Measurements from ENCODE around the gene MLC1.
"Not testable (repeated sequence)": the region's sequence is repeated elsewhere in the genome, so short reads cannot be mapped to it uniquely, and the experiment has no call there.

The MLC1 gene

GRCh38 chr22:50101870-50102565 is 16.8 kb upstream of the MLC1 start:
- no peak for DNase-seq

- no peak for DNase-seq
Observed at GRCh38 chr22:50098052-50098451, 12.8 kb upstream of the MLC1 start.

DNA sequence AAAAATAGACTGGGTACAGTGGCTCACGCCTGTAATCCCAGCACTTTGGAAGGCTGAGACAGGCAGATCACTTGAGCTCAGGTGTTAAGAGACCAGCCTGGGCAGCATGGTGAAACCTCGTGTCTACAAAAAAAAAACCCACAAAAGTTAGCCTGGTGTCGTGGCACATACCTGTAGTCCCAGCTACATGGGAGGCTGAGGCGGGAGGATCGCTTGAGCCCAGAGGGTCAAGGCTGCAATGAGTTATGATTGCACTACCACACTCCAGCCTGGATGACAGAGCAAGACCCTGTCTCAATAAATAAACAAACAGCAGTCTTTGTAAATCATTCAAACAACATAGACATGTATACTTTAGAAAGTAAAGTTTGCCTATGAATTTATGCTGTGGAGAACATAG is 7.1 kb upstream of the MLC1 start:
- no peak for DNase-seq

GRCh38 chr22:50091092-50091768 is 6.0 kb upstream of the MLC1 start:
- no peak for DNase-seq

DNA sequence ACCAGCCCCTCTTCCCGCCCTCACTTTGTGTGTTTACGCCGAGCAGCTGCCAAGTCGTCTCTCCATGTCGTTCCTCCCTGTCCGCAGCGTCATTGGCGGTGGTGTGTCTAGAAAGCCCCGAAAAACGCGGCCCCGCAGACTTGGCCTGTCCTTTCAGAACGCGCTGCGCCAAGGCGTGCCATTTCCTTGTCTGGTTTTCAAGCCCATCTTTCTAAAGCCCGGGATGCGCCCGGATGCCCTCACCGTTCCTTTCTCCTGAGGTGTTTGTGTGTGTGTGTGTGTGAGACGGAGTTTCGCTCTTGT is 5.1 kb upstream of the MLC1 start:
- no peak for DNase-seq

GRCh38 chr22:50089682-50090411 is 4.6 kb upstream of the MLC1 start, which contains the start of gene MOV10L1:
Gene MOV10L1 (plus strand): TSS chr22:50090006. CDS start chr22:50090089, 83 bp downstream.
- DNase-seq: no peak

DNA sequence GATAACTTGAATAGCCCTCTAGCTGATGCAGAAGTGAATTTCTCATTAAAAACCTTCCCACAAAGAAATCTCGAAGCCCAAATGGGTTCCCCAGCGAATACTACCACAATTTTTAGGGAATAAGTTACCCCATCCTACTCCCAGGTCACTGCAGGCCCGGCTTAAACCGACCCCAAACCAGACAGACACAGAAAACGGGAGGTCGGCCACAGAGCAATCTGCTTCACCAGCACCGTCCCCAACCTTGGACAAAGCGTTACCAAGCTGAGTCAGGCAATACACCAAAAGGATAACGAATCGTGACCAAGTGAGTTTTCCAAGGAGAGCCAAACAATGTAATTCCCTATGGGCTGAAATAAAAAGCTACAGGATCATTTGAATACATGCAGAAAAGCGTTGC is 4.0 kb upstream of the MLC1 start:
- no peak for DNase-seq

GRCh38 chr22:50088096-50088495 is 2.9 kb upstream of the MLC1 start:
- no peak for DNase-seq

- DNase-seq: no peak
Observed at GRCh38 chr22:50087646-50088045, 2.4 kb upstream of the MLC1 start.

DNA sequence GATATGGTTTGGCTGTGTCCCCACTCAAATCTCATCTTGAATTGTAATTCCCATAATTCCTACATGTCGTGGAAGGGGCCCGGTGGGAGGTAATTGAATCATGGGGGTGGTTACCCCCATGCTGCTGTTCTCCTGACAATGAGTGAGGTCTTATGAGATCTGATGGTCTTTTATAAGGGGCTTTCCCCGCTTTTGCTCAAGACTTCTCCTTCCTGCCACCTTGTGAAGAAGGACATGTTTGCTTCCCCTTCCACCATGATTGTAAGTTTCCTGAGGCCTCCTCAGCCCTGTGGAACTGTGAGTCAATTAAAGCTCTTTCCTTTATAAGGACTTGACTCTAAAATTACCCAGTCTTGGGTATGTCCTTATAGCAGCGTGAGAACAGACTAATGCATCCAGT is 1.7 kb upstream of the MLC1 start:
- DNase-seq: not testable (repeated sequence)

DNA sequence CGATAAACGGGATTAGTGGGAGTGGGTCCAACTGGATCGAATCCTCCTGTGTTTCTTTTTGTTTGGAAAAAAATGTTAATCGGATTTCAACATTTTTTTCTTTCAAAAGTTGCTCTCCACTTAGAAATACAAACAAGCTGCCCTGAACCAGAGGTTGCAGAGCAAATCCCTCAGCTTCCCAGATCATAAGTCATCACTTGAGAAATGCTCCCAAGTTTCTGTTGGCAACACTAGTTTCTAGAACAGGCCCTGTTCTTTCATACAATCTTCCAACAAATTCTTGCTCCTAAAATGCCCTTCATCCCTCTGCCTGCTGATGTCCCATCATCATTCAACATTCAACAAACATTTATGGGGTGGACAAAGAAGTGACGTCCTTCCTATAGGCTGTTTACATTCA is 1.3 kb upstream of the MLC1 start:
- DNase-seq: no peak

DNA sequence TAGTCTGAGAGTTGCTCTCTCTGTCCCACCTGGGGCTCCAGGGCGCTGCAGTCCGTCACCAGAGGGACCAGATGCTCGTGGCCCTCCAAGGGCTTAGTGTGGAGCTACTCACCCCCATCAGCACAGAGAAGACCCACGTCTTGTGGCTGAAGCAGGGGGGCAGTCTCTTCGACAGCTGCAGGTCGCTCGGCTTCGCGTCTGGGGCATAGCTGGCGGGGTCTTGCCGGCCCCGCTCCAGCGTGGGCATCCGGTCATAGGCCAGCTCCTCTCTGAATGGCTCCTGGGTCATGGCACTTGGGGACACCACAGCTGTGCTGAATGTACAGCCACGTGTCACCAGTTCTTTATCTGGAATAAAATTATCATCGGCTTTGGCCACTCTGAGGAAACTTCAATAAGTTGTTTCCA is 608 bp downstream of the MLC1 start:
- DNase-seq: no peak

- DNase-seq: no peak
Observed at GRCh38 chr22:50084080-50084477, 1.1 kb downstream of the MLC1 start.

DNA sequence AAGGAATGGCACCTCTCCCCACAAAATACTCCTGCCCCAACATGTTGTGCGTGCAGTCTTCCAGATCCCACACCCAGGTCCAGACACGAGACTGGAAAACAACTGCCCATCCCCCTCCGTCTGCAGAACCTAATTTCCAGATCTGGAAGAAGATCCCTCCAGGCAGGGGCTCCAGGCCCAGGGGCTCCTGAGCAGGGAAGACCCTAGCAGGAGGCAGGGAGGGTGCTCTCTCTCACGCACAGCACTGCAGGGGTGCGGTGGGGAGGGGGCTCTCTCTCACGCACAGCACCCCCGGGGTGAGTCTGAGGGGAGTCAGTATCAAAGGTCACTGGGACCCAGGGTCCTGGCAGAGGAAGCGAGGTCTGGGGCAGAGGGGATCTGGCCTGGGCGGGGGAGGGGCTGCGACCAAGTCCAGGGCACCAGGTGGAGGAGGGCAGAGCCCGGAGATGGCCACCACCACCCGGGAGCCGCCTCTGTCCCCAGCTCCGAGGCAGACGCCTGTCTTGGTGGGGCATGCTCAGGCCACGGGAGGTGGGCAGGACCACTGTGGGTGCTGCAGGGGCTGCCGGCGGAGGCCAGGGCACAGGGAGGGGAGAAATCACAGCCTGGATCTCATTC is 1.7 kb downstream of the MLC1 start:
- DNase-seq: no peak

- no peak for DNase-seq
Observed at GRCh38 chr22:50082961-50083461, 2.2 kb downstream of the MLC1 start.

GRCh38 chr22:50082197-50082715 is 3.0 kb downstream of the MLC1 start:
- no peak for DNase-seq

- no peak for DNase-seq
Observed at GRCh38 chr22:50081426-50082196, 3.6 kb downstream of the MLC1 start.

GRCh38 chr22:50080077-50080465 is 5.2 kb downstream of the MLC1 start:
- no peak for DNase-seq

- no peak for DNase-seq
Observed at GRCh38 chr22:50078761-50079160, 6.5 kb downstream of the MLC1 start.

DNA sequence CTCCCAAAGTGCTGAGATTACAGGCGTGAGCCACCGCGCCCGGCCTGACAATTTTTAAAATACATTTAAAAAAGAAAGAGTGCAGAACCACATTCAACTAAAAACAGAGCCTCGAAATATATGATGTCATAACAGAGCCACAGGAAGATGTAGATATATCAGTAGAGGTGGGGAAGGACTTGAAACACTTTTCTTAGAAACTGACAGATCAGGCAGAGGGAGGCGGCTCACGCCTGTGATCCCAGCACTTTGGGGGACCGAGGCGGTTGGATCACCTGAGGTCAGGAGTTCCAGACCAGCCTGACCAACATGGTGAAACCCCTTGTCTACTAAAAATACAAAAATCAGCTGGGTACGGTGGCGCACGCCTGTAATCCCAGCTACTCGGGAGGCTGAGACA is 7.0 kb downstream of the MLC1 start:
- no peak for DNase-seq

- DNase-seq: no peak
Observed at GRCh38 chr22:50076646-50077535, 8.3 kb downstream of the MLC1 start.
